ENCODE results near the gene IL32.

IL32 gene

DNA sequence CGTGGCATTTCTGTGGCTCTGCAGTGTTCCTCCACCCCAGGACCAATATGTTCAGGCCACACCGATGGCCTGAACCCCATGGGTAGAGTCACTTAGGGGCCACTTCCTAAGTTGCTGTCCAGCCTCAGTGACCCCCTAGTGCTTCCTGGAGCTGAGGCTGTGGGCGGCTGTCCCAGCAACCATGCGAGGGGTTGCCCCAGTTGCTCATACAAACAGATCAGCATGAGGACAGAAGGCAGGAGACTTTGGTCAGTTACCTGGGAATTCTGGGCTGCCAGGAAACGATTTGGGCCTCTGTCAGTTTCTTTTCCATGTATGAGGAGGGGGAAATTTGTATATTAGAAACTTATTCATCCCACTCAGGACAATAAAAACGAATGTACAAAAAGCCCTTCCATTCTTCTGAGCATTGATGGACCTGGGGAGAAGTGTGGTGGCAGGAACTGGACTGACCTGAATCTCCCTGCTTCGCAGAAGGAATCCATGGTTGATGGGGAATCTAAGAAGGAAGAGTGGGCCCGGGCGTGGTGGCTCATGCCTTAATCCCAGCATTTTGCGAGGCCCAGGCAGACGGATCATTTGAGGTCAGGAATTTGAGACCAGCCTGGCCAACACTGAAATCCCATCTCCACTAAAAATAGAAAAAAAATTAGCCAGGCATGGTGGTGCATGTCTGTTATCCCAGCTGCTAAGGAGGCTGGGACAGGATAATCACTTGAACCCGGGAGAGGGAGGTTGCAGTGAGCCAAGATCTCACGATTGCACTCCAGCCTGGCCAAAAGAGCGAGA lies 4.9 kb upstream of the IL32 start:
- TF ChIP-seq ZFP3 (CRISPR knock-in tag; IDR thresholded peaks at IDR 0.05): no peak
- TF ChIP-seq ARNTL (CRISPR knock-in tag; IDR thresholded peaks at IDR 0.05; ENCODE audit: borderline replicate concordance, low read depth): no peak
- TF ChIP-seq, protein P1, sequence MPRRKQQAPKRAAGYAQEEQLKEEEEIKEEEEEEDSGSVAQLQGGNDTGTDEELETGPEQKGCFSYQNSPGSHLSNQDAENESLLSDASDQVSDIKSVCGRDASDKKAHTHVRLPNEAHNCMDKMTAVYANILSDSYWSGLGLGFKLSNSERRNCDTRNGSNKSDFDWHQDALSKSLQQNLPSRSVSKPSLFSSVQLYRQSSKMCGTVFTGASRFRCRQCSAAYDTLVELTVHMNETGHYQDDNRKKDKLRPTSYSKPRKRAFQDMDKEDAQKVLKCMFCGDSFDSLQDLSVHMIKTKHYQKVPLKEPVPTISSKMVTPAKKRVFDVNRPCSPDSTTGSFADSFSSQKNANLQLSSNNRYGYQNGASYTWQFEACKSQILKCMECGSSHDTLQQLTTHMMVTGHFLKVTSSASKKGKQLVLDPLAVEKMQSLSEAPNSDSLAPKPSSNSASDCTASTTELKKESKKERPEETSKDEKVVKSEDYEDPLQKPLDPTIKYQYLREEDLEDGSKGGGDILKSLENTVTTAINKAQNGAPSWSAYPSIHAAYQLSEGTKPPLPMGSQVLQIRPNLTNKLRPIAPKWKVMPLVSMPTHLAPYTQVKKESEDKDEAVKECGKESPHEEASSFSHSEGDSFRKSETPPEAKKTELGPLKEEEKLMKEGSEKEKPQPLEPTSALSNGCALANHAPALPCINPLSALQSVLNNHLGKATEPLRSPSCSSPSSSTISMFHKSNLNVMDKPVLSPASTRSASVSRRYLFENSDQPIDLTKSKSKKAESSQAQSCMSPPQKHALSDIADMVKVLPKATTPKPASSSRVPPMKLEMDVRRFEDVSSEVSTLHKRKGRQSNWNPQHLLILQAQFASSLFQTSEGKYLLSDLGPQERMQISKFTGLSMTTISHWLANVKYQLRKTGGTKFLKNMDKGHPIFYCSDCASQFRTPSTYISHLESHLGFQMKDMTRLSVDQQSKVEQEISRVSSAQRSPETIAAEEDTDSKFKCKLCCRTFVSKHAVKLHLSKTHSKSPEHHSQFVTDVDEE (CRISPR knock-in tag; IDR thresholded peaks at IDR 0.05): no peak
- no peak for TF ChIP-seq ZNF8 (CRISPR knock-in tag; IDR thresholded peaks at IDR 0.05)
- TF ChIP-seq CSDC2 (CRISPR knock-in tag; IDR thresholded peaks at IDR 0.05): no peak
- no peak for ATAC-seq

DNA sequence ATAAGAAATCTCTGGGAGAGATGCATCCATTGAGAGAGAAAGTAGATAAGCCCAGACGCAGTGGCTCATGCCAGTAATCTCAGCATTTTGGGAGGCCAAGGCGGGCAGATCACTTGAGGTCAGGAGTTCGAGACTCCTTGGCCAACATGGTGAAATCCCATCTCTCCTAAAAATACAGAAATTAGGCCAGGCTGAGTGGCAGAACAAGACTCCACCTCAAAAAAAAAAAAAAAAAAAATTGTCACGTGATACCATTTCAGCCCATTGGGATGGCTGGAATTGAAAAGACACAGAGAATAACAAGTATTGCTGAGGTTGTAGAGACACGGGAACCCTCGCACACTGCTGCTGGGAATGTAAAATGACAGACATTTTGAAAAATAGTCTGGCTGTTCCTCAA lies 2.9 kb upstream of the IL32 start:
- TF ChIP-seq SNAI2 (CRISPR knock-in tag; IDR thresholded peaks at IDR 0.05) (no peak), CSDC2 (CRISPR knock-in tag; IDR thresholded peaks at IDR 0.05) (no peak), ARNTL (CRISPR knock-in tag; IDR thresholded peaks at IDR 0.05; ENCODE audit: borderline replicate concordance, low read depth) (no peak), ZC3H10 (CRISPR knock-in tag; IDR thresholded peaks at IDR 0.05) (no peak), ESRRG (CRISPR knock-in tag; IDR thresholded peaks at IDR 0.05) (no peak), RARB (CRISPR knock-in tag; IDR thresholded peaks at IDR 0.05) (no peak), ZNF8 (CRISPR knock-in tag; IDR thresholded peaks at IDR 0.05) (no peak), GLIS3 (CRISPR knock-in tag; IDR thresholded peaks at IDR 0.05) (no peak), ZFP30 (CRISPR knock-in tag; IDR thresholded peaks at IDR 0.05) (no peak)
- TF ChIP-seq, protein P1 (CRISPR knock-in tag; IDR thresholded peaks at IDR 0.05): no peak
- TF ChIP-seq, protein P2, sequence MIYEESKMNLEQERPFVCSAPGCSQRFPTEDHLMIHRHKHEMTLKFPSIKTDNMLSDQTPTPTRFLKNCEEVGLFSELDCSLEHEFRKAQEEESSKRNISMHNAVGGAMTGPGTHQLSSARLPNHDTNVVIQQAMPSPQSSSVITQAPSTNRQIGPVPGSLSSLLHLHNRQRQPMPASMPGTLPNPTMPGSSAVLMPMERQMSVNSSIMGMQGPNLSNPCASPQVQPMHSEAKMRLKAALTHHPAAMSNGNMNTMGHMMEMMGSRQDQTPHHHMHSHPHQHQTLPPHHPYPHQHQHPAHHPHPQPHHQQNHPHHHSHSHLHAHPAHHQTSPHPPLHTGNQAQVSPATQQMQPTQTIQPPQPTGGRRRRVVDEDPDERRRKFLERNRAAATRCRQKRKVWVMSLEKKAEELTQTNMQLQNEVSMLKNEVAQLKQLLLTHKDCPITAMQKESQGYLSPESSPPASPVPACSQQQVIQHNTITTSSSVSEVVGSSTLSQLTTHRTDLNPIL (CRISPR knock-in tag; IDR thresholded peaks at IDR 0.05; ENCODE audit: low read depth): no peak
- TF ChIP-seq, protein P3, sequence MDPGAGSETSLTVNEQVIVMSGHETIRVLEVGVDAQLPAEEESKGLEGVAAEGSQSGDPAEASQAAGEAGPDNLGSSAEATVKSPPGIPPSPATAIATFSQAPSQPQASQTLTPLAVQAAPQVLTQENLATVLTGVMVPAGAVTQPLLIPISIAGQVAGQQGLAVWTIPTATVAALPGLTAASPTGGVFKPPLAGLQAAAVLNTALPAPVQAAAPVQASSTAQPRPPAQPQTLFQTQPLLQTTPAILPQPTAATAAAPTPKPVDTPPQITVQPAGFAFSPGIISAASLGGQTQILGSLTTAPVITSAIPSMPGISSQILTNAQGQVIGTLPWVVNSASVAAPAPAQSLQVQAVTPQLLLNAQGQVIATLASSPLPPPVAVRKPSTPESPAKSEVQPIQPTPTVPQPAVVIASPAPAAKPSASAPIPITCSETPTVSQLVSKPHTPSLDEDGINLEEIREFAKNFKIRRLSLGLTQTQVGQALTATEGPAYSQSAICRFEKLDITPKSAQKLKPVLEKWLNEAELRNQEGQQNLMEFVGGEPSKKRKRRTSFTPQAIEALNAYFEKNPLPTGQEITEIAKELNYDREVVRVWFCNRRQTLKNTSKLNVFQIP (CRISPR knock-in tag; IDR thresholded peaks at IDR 0.05; ENCODE audit: borderline replicate concordance, low read depth): no peak
- TF ChIP-seq, protein P4, sequence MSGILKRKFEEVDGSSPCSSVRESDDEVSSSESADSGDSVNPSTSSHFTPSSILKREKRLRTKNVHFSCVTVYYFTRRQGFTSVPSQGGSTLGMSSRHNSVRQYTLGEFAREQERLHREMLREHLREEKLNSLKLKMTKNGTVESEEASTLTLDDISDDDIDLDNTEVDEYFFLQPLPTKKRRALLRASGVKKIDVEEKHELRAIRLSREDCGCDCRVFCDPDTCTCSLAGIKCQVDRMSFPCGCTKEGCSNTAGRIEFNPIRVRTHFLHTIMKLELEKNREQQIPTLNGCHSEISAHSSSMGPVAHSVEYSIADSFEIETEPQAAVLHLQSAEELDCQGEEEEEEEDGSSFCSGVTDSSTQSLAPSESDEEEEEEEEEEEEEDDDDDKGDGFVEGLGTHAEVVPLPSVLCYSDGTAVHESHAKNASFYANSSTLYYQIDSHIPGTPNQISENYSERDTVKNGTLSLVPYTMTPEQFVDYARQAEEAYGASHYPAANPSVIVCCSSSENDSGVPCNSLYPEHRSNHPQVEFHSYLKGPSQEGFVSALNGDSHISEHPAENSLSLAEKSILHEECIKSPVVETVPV (CRISPR knock-in tag; IDR thresholded peaks at IDR 0.05): no peak
- TF ChIP-seq, protein P5, sequence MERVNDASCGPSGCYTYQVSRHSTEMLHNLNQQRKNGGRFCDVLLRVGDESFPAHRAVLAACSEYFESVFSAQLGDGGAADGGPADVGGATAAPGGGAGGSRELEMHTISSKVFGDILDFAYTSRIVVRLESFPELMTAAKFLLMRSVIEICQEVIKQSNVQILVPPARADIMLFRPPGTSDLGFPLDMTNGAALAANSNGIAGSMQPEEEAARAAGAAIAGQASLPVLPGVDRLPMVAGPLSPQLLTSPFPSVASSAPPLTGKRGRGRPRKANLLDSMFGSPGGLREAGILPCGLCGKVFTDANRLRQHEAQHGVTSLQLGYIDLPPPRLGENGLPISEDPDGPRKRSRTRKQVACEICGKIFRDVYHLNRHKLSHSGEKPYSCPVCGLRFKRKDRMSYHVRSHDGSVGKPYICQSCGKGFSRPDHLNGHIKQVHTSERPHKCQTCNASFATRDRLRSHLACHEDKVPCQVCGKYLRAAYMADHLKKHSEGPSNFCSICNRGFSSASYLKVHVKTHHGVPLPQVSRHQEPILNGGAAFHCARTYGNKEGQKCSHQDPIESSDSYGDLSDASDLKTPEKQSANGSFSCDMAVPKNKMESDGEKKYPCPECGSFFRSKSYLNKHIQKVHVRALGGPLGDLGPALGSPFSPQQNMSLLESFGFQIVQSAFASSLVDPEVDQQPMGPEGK (CRISPR knock-in tag; IDR thresholded peaks at IDR 0.05; ENCODE audit: borderline replicate concordance): no peak
- no peak for ATAC-seq

Measured in SK-N-SH treated with all-trans-retinoic acid at 6 μM for 48 hours (cell line).